NCI-H2171 treated with DMSO at 0.1 percent for 48 hours (cell line): Measurements from ENCODE around the gene NTN1.
"Not testable (repeated sequence)": the region's sequence is repeated elsewhere in the genome, so short reads cannot be mapped to it uniquely, and the experiment has no call there.

Experiments used
- DNase-seq: peaks from one replicate; lab custom pipeline; 2025; lab: John Stamatoyannopoulos, UW

NTN1 gene

GRCh38 chr17:9087921-9088320 lies 66.6 kb downstream of the NTN1 start:
- no peak for DNase-seq

- no peak for DNase-seq
Measured at GRCh38 chr17:9090641-9091096, 69.4 kb downstream of the NTN1 start.

DNA sequence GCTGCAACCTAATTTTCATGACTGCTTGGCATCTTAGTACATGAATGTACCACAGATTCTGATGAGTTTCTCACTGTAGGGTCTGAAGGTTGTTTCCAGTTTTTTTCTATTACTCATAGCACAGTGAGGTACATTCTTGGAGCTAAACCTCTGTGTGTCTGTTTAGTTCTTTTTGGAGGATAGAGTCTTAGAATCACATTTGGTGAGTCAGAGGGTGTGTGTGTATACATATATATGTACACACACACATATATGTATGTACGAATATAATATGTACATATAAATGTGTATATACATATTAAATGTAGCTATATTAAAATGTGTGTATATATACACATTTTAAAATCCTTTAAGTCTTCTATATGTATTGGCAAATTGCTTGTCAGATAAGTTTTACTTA lies 72.9 kb downstream of the NTN1 start:
- DNase-seq, result no peak

GRCh38 chr17:9095390-9095789 lies 74.1 kb downstream of the NTN1 start:
- DNase-seq, result no peak

DNA sequence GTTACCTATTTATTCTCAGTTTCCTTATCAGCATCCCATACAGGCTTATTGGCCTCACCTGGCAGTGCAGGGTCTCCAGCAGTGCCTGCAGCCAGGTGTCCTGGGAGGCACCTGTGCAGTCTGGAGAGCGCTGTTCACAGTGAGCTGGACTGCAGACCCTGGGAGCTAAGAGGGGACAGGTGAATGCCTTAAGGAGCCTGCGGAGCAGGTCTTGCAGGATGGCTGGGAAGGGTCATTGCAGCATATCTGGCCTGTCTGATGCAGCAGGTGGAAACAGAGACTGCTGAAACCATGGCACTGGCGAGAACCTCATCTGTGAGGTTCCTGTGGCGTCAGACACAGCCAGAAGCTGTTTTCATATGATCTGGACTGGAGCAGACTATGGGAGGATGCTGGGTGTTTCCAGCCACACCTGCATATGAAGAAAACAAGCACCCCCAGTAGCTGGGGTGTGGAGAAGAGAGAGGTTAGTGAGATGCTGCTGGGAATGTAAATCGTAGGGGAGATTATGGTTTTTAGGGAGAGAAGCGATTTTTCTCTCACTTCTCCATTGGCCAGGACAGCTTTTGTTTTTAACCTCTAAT lies 77.0 kb downstream of the NTN1 start:
- DNase-seq, result no peak

- no peak for DNase-seq
Measured at GRCh38 chr17:9101356-9101755, 80.0 kb downstream of the NTN1 start.

- not testable (repeated sequence) for DNase-seq
Measured at GRCh38 chr17:9103193-9103592, 81.9 kb downstream of the NTN1 start.

DNA sequence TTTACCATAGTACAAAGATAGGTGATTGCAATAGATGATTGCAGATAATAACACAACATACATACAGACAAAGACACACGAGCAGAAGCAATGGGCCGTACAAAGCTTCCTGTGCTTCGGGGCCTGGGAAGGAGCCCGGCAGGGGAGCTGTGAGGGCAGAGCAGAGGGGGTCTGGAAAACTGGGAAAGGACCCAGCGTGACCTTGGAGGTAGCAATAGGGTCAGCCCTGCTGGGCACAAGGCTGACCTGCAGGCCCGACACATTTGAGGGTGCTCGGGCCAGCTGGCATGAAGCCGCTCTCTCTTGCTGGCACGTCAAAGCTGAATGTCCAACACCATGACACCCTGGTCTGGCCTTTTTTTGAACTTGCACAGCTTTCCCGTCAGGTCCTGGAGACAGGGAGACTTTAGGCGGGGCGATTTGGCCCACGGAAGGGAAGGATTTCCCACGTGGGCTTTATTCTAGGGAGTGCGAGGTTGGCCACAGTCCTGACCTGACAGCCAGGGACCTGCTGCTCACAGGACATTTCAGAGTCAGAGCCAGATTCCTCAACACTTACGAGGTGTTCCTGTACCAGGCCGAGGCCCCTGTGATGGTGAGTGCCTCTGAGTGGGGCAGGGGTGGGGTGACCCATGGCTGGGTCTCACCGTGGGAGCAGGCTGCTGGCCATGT lies 83.2 kb downstream of the NTN1 start:
- DNase-seq, result no peak

DNA sequence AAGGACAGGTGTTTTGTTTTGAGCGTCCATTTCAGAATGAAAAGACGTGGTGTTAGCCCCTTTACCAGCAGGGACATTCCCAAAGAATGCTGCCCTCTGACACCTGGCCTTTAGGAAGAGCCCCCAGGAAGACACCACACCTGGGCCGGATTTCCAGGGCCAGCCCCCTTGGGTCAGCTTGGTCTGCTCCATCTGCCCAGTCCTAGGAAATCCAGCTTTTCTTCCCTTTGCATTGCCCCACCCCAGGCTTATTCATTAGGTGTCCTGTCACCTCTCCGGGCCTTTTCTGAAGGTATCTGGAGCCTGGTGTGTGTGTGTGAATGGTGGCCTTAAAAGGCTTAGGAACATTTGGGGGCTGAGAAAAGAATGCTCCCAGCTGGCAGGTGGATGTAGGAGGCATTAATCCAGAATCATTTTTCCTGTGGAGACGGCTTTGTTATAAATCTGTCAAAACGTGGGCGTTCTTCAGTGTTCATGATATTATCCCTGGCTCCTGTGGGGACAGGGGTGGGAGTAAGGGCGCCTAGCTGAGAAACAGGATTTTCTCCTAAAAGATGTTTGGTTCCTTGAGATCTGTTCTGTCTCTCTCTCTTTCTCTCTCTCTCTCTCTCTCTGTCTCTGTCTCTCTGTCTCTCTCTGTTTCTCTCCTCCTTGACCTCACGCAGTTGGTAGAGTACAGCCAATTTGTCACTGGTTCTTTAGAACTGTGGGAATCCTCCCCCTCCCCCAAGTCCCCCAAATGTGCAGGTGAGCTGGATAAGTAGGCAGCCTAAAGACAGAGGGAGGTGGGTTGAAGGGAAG lies 84.0 kb downstream of the NTN1 start:
- DNase-seq, result no peak

GRCh38 chr17:9106278-9106677 lies 85.0 kb downstream of the NTN1 start:
- DNase-seq, result not testable (repeated sequence)

GRCh38 chr17:9107527-9107926 lies 86.2 kb downstream of the NTN1 start:
- no peak for DNase-seq

DNA sequence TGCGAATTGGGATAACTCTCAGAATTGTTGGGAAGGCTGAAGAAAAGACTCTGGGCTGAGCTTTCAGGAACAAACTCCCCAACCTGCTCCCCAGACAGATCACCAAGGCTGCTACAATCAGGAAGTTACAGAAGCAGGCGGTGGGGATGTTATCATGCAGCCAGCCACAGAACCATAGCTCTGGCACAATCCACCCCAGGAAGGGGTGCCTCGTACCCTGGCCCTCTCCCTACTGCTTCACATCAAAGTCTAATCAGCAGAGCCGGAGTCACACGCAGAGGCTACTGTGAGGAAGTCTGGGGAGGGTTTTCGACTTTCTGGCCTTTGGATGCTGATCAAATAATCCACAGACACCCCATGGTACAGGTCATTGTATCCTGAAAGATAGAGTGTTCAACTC lies 86.8 kb downstream of the NTN1 start:
- DNase-seq, result no peak

GRCh38 chr17:9109933-9110332 lies 88.6 kb downstream of the NTN1 start:
- no peak for DNase-seq

DNA sequence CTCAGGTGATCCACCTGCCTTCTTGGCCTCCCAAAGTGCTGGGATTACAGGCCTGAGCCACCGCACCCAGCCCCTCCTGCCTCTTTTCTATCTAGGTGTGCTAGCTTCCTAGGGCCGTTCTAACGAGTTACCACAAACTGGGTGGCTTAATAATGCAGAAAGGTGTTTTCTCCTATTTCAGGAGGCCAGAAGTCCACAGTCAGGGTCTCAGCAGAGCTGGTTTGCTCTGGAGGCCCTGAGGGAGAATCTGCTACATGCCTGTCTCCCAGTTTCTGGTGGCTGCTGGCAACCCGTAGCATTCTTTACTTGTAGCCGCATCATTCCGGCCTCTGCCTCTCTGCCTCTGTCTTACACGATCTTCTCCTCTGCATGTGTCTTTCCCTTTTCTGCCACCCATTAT lies 89.2 kb downstream of the NTN1 start:
- no peak for DNase-seq

- DNase-seq, result no peak
Measured at GRCh38 chr17:9115214-9116191, 94.2 kb downstream of the NTN1 start.

- DNase-seq, result no peak
Measured at GRCh38 chr17:9116311-9116835, 95.1 kb downstream of the NTN1 start.

DNA sequence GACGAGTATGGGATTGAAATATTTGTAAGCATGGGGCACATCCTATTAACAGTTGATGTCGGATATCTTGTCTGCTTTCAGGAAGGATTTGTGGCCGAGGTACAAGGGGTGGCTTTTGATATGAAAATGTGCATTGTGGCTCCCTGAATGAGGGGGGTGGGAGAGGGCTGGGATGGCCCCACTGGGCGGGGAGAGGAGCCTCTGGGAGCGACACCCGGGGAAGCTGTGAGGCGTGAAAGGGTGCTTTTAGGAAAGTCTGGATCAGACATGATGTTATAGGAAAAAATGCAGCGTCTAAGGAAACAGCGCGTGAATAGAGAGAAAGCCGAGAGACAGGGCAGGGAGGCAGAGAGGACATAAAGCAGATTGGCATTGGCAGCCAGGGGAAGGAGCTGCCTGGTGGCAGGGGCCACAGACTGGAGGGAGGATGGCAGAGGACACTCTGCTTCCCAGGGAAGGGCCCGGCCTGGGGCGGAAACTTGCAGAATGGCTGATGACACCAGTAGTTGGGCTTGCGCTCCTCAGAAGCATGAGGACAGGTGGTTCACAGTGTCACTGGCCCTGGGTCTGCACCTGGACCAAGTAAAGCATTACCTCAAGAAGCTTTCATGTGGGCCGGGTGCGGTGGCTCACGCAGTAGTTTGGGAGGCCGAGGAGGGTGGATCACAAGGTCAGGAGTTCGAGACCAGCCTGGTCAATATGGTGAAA lies 95.7 kb downstream of the NTN1 start:
- DNase-seq, result no peak

GRCh38 chr17:9120471-9120870 lies 99.2 kb downstream of the NTN1 start:
- no peak for DNase-seq

- DNase-seq, result no peak
Measured at GRCh38 chr17:9121186-9121820, 100.0 kb downstream of the NTN1 start.
